IPS DF 19.7 (cell line): Measurements from ENCODE around the gene SYT3.
A peak's percentile ranks its signal among the peaks of the same experiment; 100 is the strongest.
"Not testable (repeated sequence)": the region's sequence is repeated elsewhere in the genome, so short reads cannot be mapped to it uniquely, and the experiment has no call there.

ENCODE experiments used
- DNase-seq: peaks from one replicate; pipeline ENCODE4 v3.0.0-alpha.2; 2013; ENCODE audit warnings: low read depth, low spot score

The SYT3 gene

DNA sequence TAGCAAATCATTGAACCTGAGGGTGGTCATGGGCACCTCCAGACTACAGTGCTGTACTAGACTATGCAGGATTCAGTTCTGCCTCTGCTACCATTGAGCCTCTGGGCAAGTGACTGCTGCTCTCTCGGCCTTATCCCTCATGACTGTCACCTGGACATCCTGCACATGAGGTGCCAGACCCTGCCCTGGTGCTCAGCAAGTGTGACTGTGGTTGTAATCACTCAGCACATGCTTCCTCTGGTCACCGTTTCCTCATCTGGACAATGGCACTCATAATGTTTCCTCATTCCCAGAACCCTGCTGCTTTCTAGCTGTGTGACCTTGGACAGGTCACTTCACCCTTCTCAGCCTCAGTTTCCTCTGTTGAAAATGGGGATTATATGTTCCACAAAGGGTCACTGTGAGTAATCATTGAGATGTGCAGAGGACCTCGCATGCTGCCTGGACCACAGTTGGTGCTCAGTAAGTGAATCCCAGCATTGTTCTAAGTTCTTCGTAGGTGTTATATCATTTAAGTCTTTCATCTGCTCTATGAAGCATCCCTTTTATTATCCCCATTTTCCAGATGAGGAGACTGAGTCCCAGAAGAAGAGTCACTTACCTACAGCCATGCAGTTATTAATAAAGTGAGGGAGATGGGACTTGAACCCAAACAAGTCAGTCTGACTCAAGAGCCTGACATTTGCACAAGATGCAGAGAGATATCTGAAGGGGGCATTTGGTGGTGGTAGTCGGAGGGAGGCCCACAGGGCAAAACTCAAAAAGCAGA lies 3.2 kb downstream of the SYT3 start:
- DNase-seq, result no peak

DNA sequence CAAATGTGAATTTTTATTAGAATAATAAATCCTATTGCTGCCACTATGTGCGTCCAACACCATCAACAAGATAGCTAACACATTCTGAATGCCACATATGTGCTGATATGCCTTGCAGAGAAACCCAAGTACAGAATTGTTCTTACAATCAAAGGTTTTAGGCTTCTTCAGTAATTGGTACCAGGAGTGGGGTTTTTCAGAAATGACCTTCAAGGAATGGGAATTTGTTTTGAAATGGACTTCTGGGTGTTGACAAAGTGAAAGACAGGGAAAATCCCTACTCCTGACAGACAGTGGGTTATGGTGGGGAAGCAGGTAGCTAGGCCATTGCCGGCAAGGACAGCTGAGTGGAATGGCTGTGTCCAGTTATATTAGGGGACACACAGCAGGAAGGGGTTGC lies 5.7 kb downstream of the SYT3 start:
- DNase-seq, result no peak

DNA sequence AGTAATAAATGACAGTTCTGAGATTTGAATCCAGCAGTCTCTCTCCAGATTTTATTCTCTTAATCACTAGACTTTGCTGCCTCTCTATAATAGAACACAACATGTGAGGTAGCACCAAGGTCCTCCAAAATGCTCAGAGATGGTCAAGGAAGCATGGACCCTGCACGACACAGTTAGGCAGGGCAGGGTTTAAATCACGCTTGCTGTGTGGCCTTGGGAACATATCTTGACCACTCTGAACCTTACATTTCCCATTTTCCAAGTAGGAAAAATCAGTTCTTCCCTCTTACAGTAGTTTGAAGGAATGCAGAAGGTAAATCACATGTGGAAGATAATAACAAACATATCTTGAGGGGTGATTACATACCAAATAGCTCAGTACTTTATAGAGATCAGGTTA lies 6.3 kb downstream of the SYT3 start:
- no peak for DNase-seq

DNA sequence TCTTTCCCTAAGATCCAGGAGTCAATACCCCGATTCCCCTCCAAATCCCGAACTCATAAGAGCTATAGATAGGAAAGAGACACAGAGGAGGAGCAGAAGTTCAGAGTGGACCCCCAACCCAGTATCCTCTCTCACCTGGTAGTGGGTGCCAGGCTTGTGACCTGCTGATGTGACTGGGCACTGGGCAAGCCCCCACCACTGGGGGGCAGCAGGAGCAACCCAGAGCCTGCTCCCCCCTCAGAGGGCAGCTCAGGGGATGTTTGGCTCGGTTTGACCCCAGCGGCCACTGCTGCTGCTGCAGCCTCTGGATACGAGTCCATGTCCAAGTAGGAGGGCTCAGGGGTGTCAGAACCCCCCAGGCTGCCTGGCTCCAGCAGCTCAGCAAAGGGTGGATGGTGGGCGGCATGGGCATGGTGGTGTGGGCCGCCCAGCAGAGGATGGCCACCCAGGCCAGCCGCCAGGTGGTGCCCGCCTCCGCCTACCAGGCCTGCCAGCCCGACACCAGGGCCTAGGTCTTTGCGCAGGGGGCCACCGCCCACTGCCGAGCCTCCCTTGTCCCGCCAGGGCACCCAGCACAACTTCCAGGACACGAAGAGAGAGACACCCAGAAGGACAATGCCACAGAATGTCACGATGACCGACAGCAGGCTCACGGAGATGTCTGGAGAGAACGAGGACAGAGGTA lies 7.4 kb downstream of the SYT3 start:
- no peak for DNase-seq

GRCh38 chr19:50629801-50630200 lies 9.9 kb downstream of the SYT3 start:
- DNase-seq, result no peak

GRCh38 chr19:50629194-50629593 lies 10.5 kb downstream of the SYT3 start:
- DNase-seq, result no peak

DNA sequence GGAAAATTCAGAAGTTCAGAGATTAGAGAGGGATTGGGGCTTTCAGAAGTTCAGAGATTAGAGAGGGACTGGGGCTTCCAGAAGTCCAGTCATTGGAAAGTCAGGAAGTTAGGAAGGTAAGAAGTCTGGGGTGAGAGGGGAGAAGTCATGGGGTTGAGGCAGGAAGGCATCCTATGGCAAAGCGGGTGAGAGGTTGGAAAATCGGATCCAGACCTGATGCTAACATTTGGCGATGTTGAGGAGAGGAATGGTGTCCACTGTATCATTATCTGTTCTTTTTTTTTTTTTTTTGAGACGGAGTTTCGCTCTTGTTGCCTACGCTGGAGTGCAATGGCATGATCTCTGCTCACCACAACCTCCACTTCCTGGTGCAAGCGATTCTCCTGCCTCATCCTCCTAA lies 11.1 kb downstream of the SYT3 start:
- DNase-seq, result no peak

DNA sequence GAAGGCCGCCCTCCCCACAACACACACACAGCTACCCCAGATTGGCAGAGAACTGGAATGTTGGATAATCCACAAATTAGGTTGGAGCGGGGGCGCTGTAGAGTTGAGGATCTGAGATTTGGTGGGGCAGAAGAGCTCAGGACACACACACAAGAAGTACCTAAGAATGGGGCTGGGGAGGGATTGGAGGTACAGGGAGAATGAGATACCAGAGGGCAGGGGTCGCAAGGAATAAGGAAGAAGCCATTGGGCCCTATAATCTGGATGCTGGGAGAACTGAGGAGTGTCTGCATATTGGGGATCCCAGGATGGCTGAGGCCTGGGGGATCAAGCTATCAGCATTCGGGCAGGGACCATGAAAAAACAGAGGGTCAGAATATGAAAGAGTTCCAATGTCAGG lies 11.5 kb downstream of the SYT3 start:
- no peak for DNase-seq

GRCh38 chr19:50626795-50627194 lies 12.9 kb downstream of the SYT3 start:
- DNase-seq, result no peak

DNA sequence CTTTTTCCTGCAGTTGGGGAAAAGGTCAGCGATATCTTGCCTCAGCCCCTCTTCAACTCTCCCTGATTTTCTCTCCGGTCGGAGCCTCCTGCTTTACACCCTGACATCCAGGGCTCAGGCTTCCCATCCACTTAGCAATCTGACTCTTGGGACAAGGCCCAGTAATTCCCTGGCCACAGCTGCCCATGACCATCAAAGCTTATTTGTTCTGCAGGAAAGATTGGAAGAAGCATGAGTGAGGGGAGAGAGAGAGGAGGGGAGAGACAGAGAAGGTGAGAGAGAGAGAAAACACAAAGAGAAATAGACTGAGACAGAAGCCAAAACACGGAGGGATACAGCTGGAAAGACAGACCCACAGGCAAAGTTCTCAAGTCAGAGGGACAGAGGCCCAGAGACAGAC lies 13.7 kb downstream of the SYT3 start:
- no peak for DNase-seq

DNA sequence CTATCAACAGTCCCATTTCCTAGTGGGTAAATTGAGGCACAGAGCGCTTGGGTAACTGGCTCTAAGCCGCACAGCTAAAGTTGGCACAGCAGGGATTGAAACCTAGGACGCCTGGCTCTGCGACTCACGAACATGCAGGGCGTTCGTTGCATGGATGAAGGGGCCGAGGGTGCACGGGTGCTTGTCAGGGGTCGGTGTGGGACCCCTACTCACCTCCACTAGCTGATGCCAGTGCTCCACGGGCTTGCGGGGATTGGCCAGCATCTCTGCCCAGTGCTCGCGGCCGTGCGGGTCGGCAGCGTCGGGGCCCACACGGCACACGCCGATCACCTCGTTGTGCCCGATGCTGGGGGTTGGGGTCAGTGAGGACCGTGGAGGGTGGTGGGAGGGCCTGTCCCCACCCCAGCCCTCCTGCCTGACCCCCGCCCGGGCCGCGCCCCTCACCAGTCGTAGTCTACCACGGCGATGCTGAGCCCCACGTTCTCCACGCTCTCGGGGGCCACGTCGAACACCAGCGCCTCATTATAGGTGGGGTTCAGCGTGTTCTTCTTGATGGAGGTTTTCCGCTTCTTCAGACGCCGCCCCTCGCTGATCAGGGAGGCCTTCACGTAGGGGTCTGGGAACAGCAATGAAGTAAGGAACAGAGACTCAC lies 14.6 kb downstream of the SYT3 start:
- DNase-seq, result no peak

DNA sequence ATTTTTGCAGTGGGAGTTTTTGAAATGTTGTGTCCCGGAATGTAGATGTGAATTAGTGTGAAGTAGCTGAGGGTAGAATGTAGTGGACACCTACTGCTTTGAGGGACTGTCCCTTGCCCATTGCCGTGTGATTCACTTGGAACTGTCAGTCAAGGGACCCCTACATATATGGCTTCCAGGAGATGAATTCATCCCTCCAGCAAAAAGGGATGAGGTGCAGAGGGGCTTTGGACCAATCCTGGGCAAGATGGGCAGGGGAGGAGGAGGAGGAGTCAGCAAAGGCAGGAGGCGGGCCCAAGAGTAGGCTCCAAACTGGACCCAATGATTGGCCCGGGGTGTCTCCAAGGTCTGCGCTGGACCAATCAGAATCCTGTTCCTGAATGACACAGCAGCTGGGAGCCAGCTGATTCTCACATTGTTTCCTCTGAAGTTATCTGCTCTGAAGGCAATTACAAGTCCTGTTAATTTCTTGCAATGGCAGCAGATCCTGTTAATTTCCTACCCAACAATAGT lies 19.2 kb downstream of the SYT3 start:
- DNase-seq, result not testable (repeated sequence)

DNA sequence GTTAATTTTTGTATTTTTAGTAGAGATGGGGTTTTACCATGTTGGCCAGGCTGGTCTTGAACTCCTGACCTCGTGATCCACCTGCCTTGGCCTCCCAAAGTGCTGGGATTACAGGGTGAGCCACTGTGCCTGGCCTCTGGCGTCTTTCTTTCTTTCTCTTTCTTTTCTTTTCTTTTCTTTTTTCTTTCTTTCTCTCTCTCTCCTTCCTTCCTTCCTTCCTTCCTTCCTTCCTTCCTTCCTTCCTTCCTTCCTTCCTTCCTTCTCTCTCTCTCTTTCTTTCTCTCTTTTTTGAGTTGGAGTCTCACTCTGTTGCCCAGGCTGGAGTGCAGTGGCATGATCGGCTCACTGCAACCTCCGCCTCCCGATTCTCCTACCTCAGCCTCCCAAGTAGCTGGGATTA lies 20.5 kb downstream of the SYT3 start:
- not testable (repeated sequence) for DNase-seq

GRCh38 chr19:50618379-50618778 lies 21.3 kb downstream of the SYT3 start:
- DNase-seq, result not testable (repeated sequence)

DNA sequence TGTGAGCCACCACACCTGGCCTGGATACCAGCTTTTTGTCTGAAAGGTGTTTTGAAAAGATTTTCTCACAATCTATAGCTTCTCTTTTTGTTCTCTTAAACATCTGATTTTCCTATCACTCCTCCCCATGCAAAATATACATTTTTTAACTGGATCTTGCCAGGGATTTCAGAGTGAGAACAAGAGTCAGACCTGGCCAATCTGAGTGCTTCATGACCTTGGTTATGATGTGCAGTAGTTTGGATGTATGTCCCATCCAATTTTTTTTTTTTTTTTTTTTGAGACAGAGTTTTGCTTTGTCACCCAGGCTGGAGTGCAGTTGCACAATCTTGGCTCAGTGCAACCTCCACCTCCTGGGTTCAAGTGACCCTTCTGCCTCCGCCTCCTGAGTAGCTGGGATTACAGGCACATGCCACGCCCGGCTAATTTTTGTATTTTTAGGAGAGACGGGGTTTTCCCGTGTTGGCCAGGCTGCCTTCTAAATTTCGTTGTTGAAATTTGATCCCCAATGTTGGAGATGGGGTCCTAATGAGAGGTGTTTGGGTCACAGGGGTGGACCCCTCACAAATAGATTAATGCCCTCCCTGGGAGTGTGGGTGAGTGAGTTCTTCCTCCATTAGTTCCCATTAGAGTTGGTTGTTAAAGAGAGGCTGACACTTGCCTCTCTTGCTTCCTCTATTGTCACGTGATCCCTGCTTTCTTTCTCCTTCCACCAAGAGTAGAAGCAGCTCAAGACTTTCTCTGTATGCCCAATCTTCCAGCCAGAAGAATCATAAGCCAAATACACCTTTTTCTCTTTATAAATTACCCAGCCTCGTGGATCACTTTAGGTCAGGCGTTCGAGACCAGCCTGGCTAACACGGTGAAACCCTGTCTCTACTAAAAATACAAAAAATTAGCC lies 26.9 kb downstream of the SYT3 start:
- not testable (repeated sequence) for DNase-seq

- peak; percentile 98 for DNase-seq
These were observed 31.6 kb downstream of the SYT3 start for GRCh38 chr19:50607874-50608785.

DNA sequence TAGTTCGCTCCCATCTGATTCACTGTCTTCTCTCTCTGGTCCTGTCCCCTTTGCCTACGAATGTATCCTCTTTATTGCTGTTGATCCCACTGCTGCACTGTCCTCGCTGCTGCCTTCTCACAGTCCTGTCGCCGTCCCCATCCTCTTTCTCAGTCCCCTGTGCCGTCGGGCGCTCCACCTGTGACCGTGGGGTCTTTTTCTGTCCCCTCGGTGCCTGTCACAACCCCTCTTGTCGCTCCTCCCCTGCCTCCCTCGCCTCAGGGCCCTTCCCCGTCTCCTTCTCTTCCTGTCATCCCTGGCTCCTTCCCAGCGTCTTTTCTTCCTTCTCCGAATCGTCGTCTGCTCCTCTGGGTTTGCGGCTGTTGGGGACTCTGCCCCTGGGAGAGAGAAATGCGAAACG lies 32.3 kb downstream of the SYT3 start:
- DNase-seq, result no peak

DNA sequence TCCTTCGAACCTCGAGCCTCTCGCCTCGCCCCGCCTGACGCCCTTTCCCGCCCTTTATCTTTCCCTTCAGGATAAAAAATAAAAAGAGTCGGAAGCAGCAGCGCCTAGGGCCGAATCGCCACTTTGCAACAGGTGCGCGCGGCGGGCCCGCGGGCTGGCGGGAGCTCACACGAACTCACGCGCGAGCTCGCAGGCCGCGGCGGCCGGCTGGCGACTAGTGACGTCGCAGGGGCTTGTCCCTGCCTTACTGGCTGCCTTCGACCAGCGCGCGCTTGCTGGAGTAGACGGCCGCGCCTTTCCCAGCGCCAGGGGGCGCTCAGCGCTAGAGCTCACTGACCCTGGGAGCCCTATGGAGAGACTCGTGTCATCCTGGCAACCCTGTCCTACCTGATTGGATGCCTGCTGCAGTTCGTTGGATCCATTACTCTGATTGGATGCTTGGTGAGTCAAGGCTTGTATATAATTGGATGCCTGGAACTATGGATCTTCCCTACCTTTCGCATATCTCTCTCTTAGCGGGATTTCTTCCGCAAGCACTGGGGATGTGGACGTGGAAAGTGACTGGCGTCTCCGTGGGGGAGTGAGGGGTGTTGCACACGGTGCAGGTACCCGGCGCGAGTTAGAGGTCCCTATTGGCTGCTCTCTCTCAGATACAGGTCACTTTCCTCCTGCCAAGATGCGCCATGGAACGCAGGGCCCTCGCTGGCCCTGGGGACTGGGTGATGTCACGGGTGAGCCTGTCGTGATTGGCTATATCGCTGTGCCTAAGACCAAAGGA lies 33.4 kb downstream of the SYT3 start:
- DNase-seq, result peak; percentile 59

GRCh38 chr19:50604264-50605073 lies 35.2 kb downstream of the SYT3 start:
- not testable (repeated sequence) for DNase-seq
